Stimulated activated CD4-positive, alpha-beta T cell treated with anti-CD3 and anti-CD28 coated beads, Interleukin-4, amount 100 ng/mL, for 1 hour (primary cell): ENCODE results near the gene ARHGEF39.

Experiments
- DNase-seq: peaks from one replicate; pipeline ENCODE4 v3.0.0-alpha.2; 2020

ARHGEF39 gene

GRCh38 chr9:35690614-35691333 lies 25.8 kb upstream of the ARHGEF39 start:
- DNase-seq, result peak; percentile 38

- DNase-seq, result no peak
Observed at GRCh38 chr9:35690294-35690613, 25.3 kb upstream of the ARHGEF39 start.

GRCh38 chr9:35689542-35690293 lies 24.7 kb upstream of the ARHGEF39 start, which contains the start of gene TPM2:
Gene TPM2 (minus strand): TSS chr9:35689925. CDS start chr9:35689817, 108 bp downstream.
- no peak for DNase-seq

- no peak for DNase-seq
Observed at GRCh38 chr9:35688558-35689541, 23.9 kb upstream of the ARHGEF39 start.

- no peak for DNase-seq
Observed at GRCh38 chr9:35687972-35688557, 23.1 kb upstream of the ARHGEF39 start.

GRCh38 chr9:35687306-35687705 lies 22.3 kb upstream of the ARHGEF39 start:
- no peak for DNase-seq

- DNase-seq, result no peak
Observed at GRCh38 chr9:35686222-35687203, 21.5 kb upstream of the ARHGEF39 start.

GRCh38 chr9:35685506-35685905 lies 20.5 kb upstream of the ARHGEF39 start:
- DNase-seq, result no peak

GRCh38 chr9:35684921-35685320 lies 19.9 kb upstream of the ARHGEF39 start:
- no peak for DNase-seq

- DNase-seq, result no peak
Observed at GRCh38 chr9:35683323-35683722, 18.3 kb upstream of the ARHGEF39 start.

GRCh38 chr9:35682520-35683315 lies 17.7 kb upstream of the ARHGEF39 start:
- no peak for DNase-seq

- no peak for DNase-seq
Observed at GRCh38 chr9:35682051-35682450, 17.1 kb upstream of the ARHGEF39 start.

- DNase-seq, result no peak
Observed at GRCh38 chr9:35681341-35682002, 16.5 kb upstream of the ARHGEF39 start.

- no peak for DNase-seq
Observed at GRCh38 chr9:35680331-35681105, 15.5 kb upstream of the ARHGEF39 start.

GRCh38 chr9:35679766-35680330 lies 14.9 kb upstream of the ARHGEF39 start:
- DNase-seq, result no peak

- no peak for DNase-seq
Observed at GRCh38 chr9:35679091-35679490, 14.1 kb upstream of the ARHGEF39 start.

- DNase-seq, result peak; percentile 50
Observed at GRCh38 chr9:35675732-35676392, 10.9 kb upstream of the ARHGEF39 start.

- DNase-seq, result no peak
Observed at GRCh38 chr9:35675204-35675603, 10.2 kb upstream of the ARHGEF39 start.

GRCh38 chr9:35674025-35674361 lies 9.0 kb upstream of the ARHGEF39 start:
- DNase-seq, result no peak
